Measurements from ENCODE around the gene HOXB3. TPM values are rescaled to one million over a fixed set of nuclear protein-coding genes. Genes with fewer than 3 reads are reported as not detected.

HOXB3 gene
- total RNA-seq, 3 donors from 2014 or later: 0.50 to 1.0 (median 0.81) TPM

Other genes with a start within 250 kb of the HOXB3 start
- gene SKAP1, start 160.0 kb downstream of the HOXB3 start, total RNA-seq: 10 to 100 TPM; 25.8 to 33.9 (median 28.7) TPM
- not detected for gene HOXB1, start 59.2 kb downstream of the HOXB3 start, total RNA-seq
- 10 to 100 TPM; 12.9 to 21.3 (median 12.9) TPM for gene HOXB2, start 45.1 kb downstream of the HOXB3 start, total RNA-seq
- 1 to 10 TPM in 2 of 3 donors, under 1 TPM in 1; 0.94 to 1.6 (median 1.4) TPM for gene HOXB4, start 11.9 kb downstream of the HOXB3 start, total RNA-seq
- gene HOXB5, start 3.5 kb upstream of the HOXB3 start, total RNA-seq: under 1 TPM in 1 of 3 donors, not detected in 2; 0.08 TPM
- under 1 TPM in 2 of 3 donors, not detected in 1; 0.24 to 0.27 TPM for gene HOXB6, start 14.7 kb upstream of the HOXB3 start, total RNA-seq
- under 1 TPM; 0.18 to 0.43 (median 0.38) TPM for gene HOXB7, start 20.8 kb upstream of the HOXB3 start, total RNA-seq
- gene HOXB8, start 25.1 kb upstream of the HOXB3 start, total RNA-seq: under 1 TPM in 2 of 3 donors, not detected in 1; 0.14 to 0.18 TPM
- gene HOXB9, start 36.1 kb upstream of the HOXB3 start, total RNA-seq: 1 to 10 TPM in 2 of 3 donors, under 1 TPM in 1; 0.63 to 1.4 (median 1.2) TPM
- not detected for gene PRAC1, start 132.3 kb upstream of the HOXB3 start, total RNA-seq
- gene PRAC2, start 132.9 kb upstream of the HOXB3 start, total RNA-seq: not detected
- gene HOXB13, start 138.5 kb upstream of the HOXB3 start, total RNA-seq: under 1 TPM in 1 of 3 donors, not detected in 2; 0.11 TPM
- not detected for gene TTLL6, start 227.0 kb upstream of the HOXB3 start, total RNA-seq
- 10 to 100 TPM; 34.0 to 45.5 (median 34.3) TPM for gene CALCOCO2, start 240.8 kb upstream of the HOXB3 start, total RNA-seq